DOHH2 (cell line): ENCODE measurements around the gene EFCAB14.

ENCODE experiments used
- H3F3A ChIP-seq: fragments of 200-600 bp; sonication (generic), shearing (Covaris generic); 2 replicates; pipeline ENCODE4 v1.6.0; 2016; ENCODE audit warnings: antibody characterized with exemption, mild to moderate bottlenecking; ENCODE audit not compliant: control insufficient read depth, insufficient read depth
- H3K27ac ChIP-seq: fragments of 200-600 bp; sonication (generic); 2 replicates; pipeline ENCODE4 v1.5.1; 2014; ENCODE audit warnings: low read depth, mild to moderate bottlenecking, low read length, moderate library complexity
- H3K27me3 ChIP-seq: fragments of 200-600 bp; sonication (generic); 2 replicates; pipeline ENCODE4 v1.6.1; 2014; ENCODE audit warnings: mild to moderate bottlenecking, low read length, mixed read lengths; ENCODE audit not compliant: control insufficient read depth
- H3K36me3 ChIP-seq: fragments of 200-600 bp; sonication (generic); 2 replicates; pipeline ENCODE4 v1.6.1; 2014; ENCODE audit warnings: mild to moderate bottlenecking, low read length, moderate library complexity, mixed read lengths; ENCODE audit not compliant: control insufficient read depth
- H3K4me1 ChIP-seq: fragments of 200-600 bp; sonication (generic); 2 replicates; pipeline ENCODE4 v1.6.1; 2014; ENCODE audit warnings: mild to moderate bottlenecking, low read length, mixed read lengths; ENCODE audit not compliant: control insufficient read depth
- H3K4me2 ChIP-seq: fragments of 200-600 bp; sonication (generic); 2 replicates; pipeline ENCODE4 v1.6.0; 2014; ENCODE audit warnings: mild to moderate bottlenecking, low read length, moderate library complexity
- H3K4me3 ChIP-seq: fragments of 200-600 bp; sonication (generic); 2 replicates; pipeline ENCODE4 v1.5.1; 2014; ENCODE audit warnings: mild to moderate bottlenecking, low read length, mixed read lengths
- H3K79me2 ChIP-seq: fragments of 200-600 bp; sonication (generic); 2 replicates; pipeline ENCODE4 v1.6.1; 2014; ENCODE audit warnings: mild to moderate bottlenecking, low read length, mixed read lengths; ENCODE audit not compliant: control insufficient read depth
- H3K9me2 ChIP-seq: fragments of 200-600 bp; sonication (generic); replicated peaks from 2 replicates; pipeline ENCODE4 v1.6.1; 2014; ENCODE audit warnings: mild to moderate bottlenecking, low read length, mixed read lengths; ENCODE audit not compliant: control insufficient read depth
- H3K9me3 ChIP-seq: fragments of 200-600 bp; sonication (generic); 2 replicates; pipeline ENCODE4 v1.6.1; 2014; ENCODE audit warnings: antibody characterized with exemption, low read length, mixed read lengths; ENCODE audit not compliant: control insufficient read depth, insufficient read depth
- H4K20me1 ChIP-seq: fragments of 200-600 bp; sonication (generic); 2 replicates; pipeline ENCODE4 v1.6.0; 2014; ENCODE audit warnings: low read depth, mild to moderate bottlenecking, antibody characterized with exemption, low read length, moderate library complexity; ENCODE audit not compliant: control insufficient read depth, insufficient read depth
- CTCF ChIP-seq: fragments of 200-600 bp; sonication (generic); IDR thresholded peaks from one replicate; pipeline ENCODE4 v1.5.1; 2014; ENCODE audit warnings: antibody characterized with exemption, mild to moderate bottlenecking, low read depth, low read length; ENCODE audit not compliant: poor library complexity, severe bottlenecking
- EZH2phosphoT487 ChIP-seq: fragments of 200-600 bp; sonication (generic); IDR thresholded peaks from 2 replicates; pipeline ENCODE4 v1.6.1; 2017; ENCODE audit warnings: borderline replicate concordance, mild to moderate bottlenecking, antibody characterized with exemption, low read length, moderate library complexity, mixed read lengths

Gene EFCAB14

DNA sequence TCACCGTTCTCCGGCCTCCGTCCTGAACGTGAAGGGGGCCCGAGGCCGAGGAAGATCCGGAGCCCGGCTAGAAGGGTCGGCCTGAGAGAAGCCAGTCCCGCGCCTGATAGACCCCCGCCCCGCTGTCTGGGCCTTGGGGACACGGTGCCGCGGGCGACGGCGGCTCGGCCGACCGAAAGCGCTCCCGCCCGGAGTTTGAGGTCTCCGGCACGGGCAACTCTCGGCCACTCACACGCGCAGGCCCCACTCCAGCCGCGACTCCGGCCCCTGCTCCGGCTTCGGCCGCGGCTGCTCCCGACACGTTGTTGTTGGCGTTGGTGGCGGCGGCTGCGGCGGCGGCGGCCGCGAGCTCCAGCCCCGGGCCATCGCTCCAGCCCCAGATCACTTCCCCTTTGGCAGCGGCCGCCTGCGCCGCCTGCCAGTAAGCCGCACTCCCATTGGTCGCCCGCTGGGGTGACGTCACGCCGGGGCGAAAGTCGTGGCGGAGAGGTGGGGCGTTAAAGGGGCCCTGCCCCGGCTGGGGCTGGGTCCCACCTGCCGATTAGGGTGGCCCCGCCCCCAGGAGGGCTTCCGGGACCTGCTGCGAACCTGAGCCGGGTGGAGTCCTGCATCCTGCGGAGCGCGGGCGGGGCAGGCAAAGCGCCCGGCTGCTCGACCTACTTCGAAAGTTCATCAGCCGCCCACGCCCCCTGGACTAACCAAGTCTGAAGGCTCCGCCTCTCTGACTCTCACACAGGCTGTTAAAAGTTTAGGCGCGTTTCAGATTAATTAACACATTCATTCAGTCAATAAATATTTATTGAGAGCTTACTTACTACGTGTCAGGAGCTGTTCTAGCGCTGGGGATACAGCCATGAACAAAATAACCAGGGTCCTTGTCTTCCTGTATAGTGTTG, at the start of gene EFCAB14:
TSS of gene EFCAB14 (minus strand) at position 388 of the 896 bp plus-strand sequence. CDS start 1,027 bp downstream, outside the sequence.
- H3K27ac ChIP-seq, result peak within 1 kb of the TSS; percentile 35; the same call in 1 of the 2 replicates
- H3K9me3 ChIP-seq, result no peaks in the 10 kb centered on the region
- H3K9me2 ChIP-seq, result no peaks in the 10 kb centered on the region
- peak within 1 kb of the TSS; percentile 88 for H3K4me3 ChIP-seq
- H3K36me3 ChIP-seq, result peaks cover 40% of the 10 kb centered on the region
- H3K4me2 ChIP-seq, result peak within 1 kb of the TSS; percentile 95
- TF ChIP-seq EZH2phosphoT487, result no peak
- TF ChIP-seq CTCF, result no peak
- H4K20me1 ChIP-seq, result peaks cover 9% of the 10 kb centered on the region; the same call in 1 of the 2 replicates
- H3K4me1 ChIP-seq, result peaks cover 24% of the 10 kb centered on the region
- peaks cover 34% of the 10 kb centered on the region for H3K79me2 ChIP-seq
- H3F3A ChIP-seq, result no peaks in the 10 kb centered on the region
- no peaks in the 10 kb centered on the region for H3K27me3 ChIP-seq

DNA sequence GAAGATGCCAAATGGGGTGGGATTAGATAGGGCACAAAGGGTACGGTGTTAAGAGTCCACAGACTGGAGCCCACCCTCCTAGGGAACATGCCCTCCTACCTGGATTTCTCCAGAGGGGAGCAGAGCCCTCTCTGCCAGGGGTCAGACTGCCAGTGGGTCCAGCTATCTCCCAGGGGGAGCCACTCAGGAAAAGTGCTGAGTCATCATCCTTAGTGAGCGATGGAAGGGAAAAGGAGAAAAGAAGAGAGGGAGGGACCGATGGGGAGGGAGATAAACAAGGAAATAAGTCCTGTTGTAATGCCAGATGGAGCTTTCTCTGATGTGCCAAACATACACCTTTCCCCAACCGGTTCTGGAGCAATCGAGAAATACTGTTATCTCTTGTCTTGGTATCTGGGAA, 49.5 kb upstream of the EFCAB14 start:
- H3K4me2 ChIP-seq, result no peak overlapping the region
- TF ChIP-seq EZH2phosphoT487 (no peak), CTCF (no peak)
- H3K27me3 ChIP-seq, result no peaks in the 10 kb centered on the region
- no peaks in the 10 kb centered on the region for H3K9me2 ChIP-seq
- H3K4me3 ChIP-seq, result no peak overlapping the region
- no peaks in the 10 kb centered on the region for H3K36me3 ChIP-seq
- no peaks in the 10 kb centered on the region for H3K79me2 ChIP-seq
- peaks cover 28% of the 10 kb centered on the region; the same call in 1 of the 2 replicates for H3K9me3 ChIP-seq
- H3K27ac ChIP-seq, result no peak overlapping the region
- H3F3A ChIP-seq, result no peaks in the 10 kb centered on the region
- H3K4me1 ChIP-seq, result no peaks in the 10 kb centered on the region
- no peaks in the 10 kb centered on the region for H4K20me1 ChIP-seq

- no peaks in the 10 kb centered on the region for H3K9me2 ChIP-seq
- no peaks in the 10 kb centered on the region for H4K20me1 ChIP-seq
- no peak overlapping the region for H3K27ac ChIP-seq
- peaks cover 28% of the 10 kb centered on the region; the same call in 1 of the 2 replicates for H3K9me3 ChIP-seq
- H3F3A ChIP-seq, result no peaks in the 10 kb centered on the region
- H3K36me3 ChIP-seq, result no peaks in the 10 kb centered on the region
- H3K79me2 ChIP-seq, result no peaks in the 10 kb centered on the region
- no peak overlapping the region for H3K4me2 ChIP-seq
- H3K4me1 ChIP-seq, result no peaks in the 10 kb centered on the region
- no peaks in the 10 kb centered on the region for H3K27me3 ChIP-seq
- TF ChIP-seq EZH2phosphoT487, result no peak
- TF ChIP-seq CTCF, result no peak
- H3K4me3 ChIP-seq, result no peak overlapping the region
Observed at GRCh38 chr1:46767649-46768282, 48.9 kb upstream of the EFCAB14 start.
